Measurements from ENCODE around the gene SEC14L1.

The SEC14L1 gene

GRCh38 chr17:77115947-77116346 is 24.8 kb upstream of the SEC14L1 start:
- TF ChIP-seq CTCF (IDR thresholded peaks at IDR 0.05; ENCODE audit: control extremely low read depth, extremely low read depth, low read depth, missing control alignments): no peak
- POLR2A ChIA-PET: interaction anchor here (0.7 kb wide), 1 partner anchor 205 kb away, joined by 4 read pairs; no protein-coding TSS in a partner anchor
- DNase-seq (ENCODE audit: extremely low spot score): no peak
- CTCF ChIA-PET: interaction anchor here (1.1 kb wide), 1 partner anchor 8 kb away, joined by 3 read pairs; no protein-coding TSS in a partner anchor

GRCh38 chr17:77116371-77116860 is 24.4 kb upstream of the SEC14L1 start:
- ChIA-PET POLR2A (interaction anchor here (1.2 kb wide), 1 partner anchor 39 kb away, joined by 3 read pairs; no protein-coding TSS in a partner anchor), CTCF (interaction anchor here (1.0 kb wide), 1 partner anchor 28 kb away, joined by 4 read pairs; no protein-coding TSS in a partner anchor)
- TF ChIP-seq CTCF (IDR thresholded peaks at IDR 0.05; ENCODE audit: control extremely low read depth, extremely low read depth, low read depth, missing control alignments): no peak
- DNase-seq (ENCODE audit: extremely low spot score): no peak

- TF ChIP-seq CTCF (IDR thresholded peaks at IDR 0.05; ENCODE audit: control extremely low read depth, extremely low read depth, low read depth, missing control alignments): no peak
- ChIA-PET CTCF (interaction anchor here (1.0 to 1.4 kb wide), 3 partner anchors 10 to 29 kb away, joined by 3 to 4 read pairs (median 4); no protein-coding TSS in a partner anchor), POLR2A (interaction anchor here (0.6 to 1.2 kb wide), 3 partner anchors 38 to 204 kb away, joined by 3 read pairs; no protein-coding TSS in a partner anchor)
- DNase-seq (ENCODE audit: extremely low spot score): no peak
Observed at GRCh38 chr17:77117415-77117814, 23.4 kb upstream of the SEC14L1 start.

- POLR2A ChIA-PET: no interaction called here
- TF ChIP-seq CTCF (IDR thresholded peaks at IDR 0.05; ENCODE audit: control extremely low read depth, extremely low read depth, low read depth, missing control alignments): no peak
- CTCF ChIA-PET: interaction anchor here (1.0 to 1.9 kb wide), 5 partner anchors 10 to 62 kb away, joined by 3 to 6 read pairs (median 3); no protein-coding TSS in a partner anchor
- no peak for DNase-seq (ENCODE audit: extremely low spot score)
Observed at GRCh38 chr17:77118251-77118928, 22.4 kb upstream of the SEC14L1 start.

GRCh38 chr17:77119668-77120301 is 21.0 kb upstream of the SEC14L1 start:
- POLR2A ChIA-PET: no interaction called here
- no peak for DNase-seq (ENCODE audit: extremely low spot score)
- CTCF ChIA-PET: interaction anchor here (1.2 to 2.4 kb wide), 3 partner anchors 9 to 64 kb away, joined by 3 to 9 read pairs (median 6); no protein-coding TSS in a partner anchor
- no peak for TF ChIP-seq CTCF (IDR thresholded peaks at IDR 0.05; ENCODE audit: control extremely low read depth, extremely low read depth, low read depth, missing control alignments)

GRCh38 chr17:77120868-77121267 is 19.9 kb upstream of the SEC14L1 start:
- TF ChIP-seq CTCF (IDR thresholded peaks at IDR 0.05; ENCODE audit: control extremely low read depth, extremely low read depth, low read depth, missing control alignments): no peak
- ChIA-PET CTCF (interaction anchor here (1.5 to 2.4 kb wide), 2 partner anchors 33 to 42 kb away, joined by 4 to 9 read pairs; no protein-coding TSS in a partner anchor), POLR2A (interaction anchor here (0.5 kb wide), 1 partner anchor 28 kb away, joined by 5 read pairs; no protein-coding TSS in a partner anchor)
- no peak for DNase-seq (ENCODE audit: extremely low spot score)
